Measurements from ENCODE around the gene TERB1. TPM values are rescaled to one million over a fixed set of nuclear protein-coding genes. Genes with fewer than 3 reads are reported as not detected.
A peak's percentile ranks its signal among the peaks of the same experiment; 100 is the strongest.

The TERB1 gene
- total and polyA plus RNA-seq, 2 of the 13 experiments (the other 11 are each of a cell fraction or from before 2014, with no cell fraction given): not detected

- TF ChIP-seq, protein P1, sequence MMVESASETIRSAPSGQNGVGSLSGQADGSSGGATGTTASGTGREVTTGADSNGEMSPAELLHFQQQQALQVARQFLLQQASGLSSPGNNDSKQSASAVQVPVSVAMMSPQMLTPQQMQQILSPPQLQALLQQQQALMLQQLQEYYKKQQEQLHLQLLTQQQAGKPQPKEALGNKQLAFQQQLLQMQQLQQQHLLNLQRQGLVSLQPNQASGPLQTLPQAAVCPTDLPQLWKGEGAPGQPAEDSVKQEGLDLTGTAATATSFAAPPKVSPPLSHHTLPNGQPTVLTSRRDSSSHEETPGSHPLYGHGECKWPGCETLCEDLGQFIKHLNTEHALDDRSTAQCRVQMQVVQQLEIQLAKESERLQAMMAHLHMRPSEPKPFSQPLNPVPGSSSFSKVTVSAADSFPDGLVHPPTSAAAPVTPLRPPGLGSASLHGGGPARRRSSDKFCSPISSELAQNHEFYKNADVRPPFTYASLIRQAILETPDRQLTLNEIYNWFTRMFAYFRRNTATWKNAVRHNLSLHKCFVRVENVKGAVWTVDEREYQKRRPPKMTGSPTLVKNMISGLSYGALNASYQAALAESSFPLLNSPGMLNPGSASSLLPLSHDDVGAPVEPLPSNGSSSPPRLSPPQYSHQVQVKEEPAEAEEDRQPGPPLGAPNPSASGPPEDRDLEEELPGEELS (CRISPR knock-in tag; IDR thresholded peaks at IDR 0.05): no peak
- TF ChIP-seq HCFC1 (IDR thresholded peaks at IDR 0.05; ENCODE audit: low read depth, low read length) (0 out of 2 replicates have a peak, but pooled peaks have one; percentile 7), ERF (CRISPR knock-in tag; IDR thresholded peaks at IDR 0.05) (peak; percentile 54; the same call in 1 of the 2 replicates), POLR2AphosphoS2 (IDR thresholded peaks at IDR 0.05; ENCODE audit: low read depth, low read length) (no peak), MEF2D (CRISPR knock-in tag; IDR thresholded peaks at IDR 0.05) (no peak), TARDBP (CRISPR knock-in tag; IDR thresholded peaks at IDR 0.05) (0 out of 2 replicates have a peak, but pooled peaks have one; percentile 34), ZFP82 (CRISPR knock-in tag; IDR thresholded peaks at IDR 0.05; ENCODE audit: borderline replicate concordance) (peak; percentile 29; the same call in 1 of the 2 replicates), CCAR2 (optimal IDR thresholded peaks at IDR 0.05; ENCODE audit: low read depth, low read length) (no peak), TAF1 (CRISPR knock-in tag; IDR thresholded peaks at IDR 0.05) (peak; percentile 86), RAD21 (CRISPR knock-in tag; IDR thresholded peaks at IDR 0.05) (peak; percentile 90), GFI1 (CRISPR knock-in tag; IDR thresholded peaks at IDR 0.05; ENCODE audit: borderline replicate concordance) (no peak), SMC3 (IDR thresholded peaks at IDR 0.05; ENCODE audit: low read length) (no peak), ZNF12 (CRISPR knock-in tag; IDR thresholded peaks at IDR 0.05) (0 out of 2 replicates have a peak, but pooled peaks have one; percentile 17), ZNF296 (CRISPR knock-in tag; conservative IDR thresholded peaks at IDR 0.05) (no peak), ZNF83 (CRISPR knock-in tag; IDR thresholded peaks at IDR 0.05; ENCODE audit: borderline replicate concordance) (peak; percentile 41; the same call in 1 of the 2 replicates), ZNF780A (CRISPR knock-in tag; IDR thresholded peaks at IDR 0.05) (no peak), PRDM15 (CRISPR knock-in tag; IDR thresholded peaks at IDR 0.05) (no peak; the same call in 1 of the 2 replicates), ZNF234 (CRISPR knock-in tag; conservative IDR thresholded peaks at IDR 0.05) (no peak; the same call in 1 of the 2 replicates), ATF4 (CRISPR knock-in tag; IDR thresholded peaks at IDR 0.05) (no peak), PLSCR1 (CRISPR knock-in tag; IDR thresholded peaks at IDR 0.05; ENCODE audit: borderline replicate concordance) (no peak)
- TF ChIP-seq, protein P2, sequence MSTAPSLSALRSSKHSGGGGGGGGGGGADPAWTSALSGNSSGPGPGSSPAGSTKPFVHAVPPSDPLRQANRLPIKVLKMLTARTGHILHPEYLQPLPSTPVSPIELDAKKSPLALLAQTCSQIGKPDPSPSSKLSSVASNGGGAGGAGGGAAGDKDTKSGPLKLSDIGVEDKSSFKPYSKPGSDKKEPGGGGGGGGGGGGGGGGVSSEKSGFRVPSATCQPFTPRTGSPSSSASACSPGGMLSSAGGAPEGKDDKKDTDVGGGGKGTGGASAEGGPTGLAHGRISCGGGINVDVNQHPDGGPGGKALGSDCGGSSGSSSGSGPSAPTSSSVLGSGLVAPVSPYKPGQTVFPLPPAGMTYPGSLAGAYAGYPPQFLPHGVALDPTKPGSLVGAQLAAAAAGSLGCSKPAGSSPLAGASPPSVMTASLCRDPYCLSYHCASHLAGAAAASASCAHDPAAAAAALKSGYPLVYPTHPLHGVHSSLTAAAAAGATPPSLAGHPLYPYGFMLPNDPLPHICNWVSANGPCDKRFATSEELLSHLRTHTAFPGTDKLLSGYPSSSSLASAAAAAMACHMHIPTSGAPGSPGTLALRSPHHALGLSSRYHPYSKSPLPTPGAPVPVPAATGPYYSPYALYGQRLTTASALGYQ (CRISPR knock-in tag; IDR thresholded peaks at IDR 0.05): no peak
Observed at GRCh38 chr16:66751303-66751991, 49.9 kb downstream of the TERB1 start, which contains the start of gene DYNC1LI2 (continued).
